Measurements from ENCODE around the gene DNAJC27.

DNA sequence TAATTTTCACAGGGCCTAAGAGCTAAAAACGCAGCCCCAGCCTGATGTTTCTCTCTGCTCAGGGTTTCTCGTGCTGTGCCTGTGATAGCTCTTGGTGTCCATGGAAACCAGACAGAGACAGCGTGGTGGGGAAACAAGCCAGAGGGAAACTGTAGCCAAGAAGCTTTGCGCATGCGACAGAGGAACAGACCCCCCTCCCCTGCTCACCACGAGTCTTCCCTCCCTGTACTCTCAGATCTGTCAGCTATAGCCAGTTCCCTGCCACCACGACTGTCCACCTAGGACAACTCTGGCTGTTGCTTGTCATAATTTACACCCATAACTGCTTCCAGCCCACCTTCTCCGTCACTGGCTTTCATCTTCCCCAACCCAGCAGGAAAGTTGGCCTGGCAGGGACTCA lies 13.2 kb upstream of the DNAJC27 start:
- TF ChIP-seq, protein P1, sequence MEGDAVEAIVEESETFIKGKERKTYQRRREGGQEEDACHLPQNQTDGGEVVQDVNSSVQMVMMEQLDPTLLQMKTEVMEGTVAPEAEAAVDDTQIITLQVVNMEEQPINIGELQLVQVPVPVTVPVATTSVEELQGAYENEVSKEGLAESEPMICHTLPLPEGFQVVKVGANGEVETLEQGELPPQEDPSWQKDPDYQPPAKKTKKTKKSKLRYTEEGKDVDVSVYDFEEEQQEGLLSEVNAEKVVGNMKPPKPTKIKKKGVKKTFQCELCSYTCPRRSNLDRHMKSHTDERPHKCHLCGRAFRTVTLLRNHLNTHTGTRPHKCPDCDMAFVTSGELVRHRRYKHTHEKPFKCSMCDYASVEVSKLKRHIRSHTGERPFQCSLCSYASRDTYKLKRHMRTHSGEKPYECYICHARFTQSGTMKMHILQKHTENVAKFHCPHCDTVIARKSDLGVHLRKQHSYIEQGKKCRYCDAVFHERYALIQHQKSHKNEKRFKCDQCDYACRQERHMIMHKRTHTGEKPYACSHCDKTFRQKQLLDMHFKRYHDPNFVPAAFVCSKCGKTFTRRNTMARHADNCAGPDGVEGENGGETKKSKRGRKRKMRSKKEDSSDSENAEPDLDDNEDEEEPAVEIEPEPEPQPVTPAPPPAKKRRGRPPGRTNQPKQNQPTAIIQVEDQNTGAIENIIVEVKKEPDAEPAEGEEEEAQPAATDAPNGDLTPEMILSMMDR (IDR thresholded peaks at IDR 0.05): no peak
- TF ChIP-seq POLR2A (IDR thresholded peaks at IDR 0.05): no peak

Data from tibial nerve (tissue), 3 donors.